Esophagus muscularis mucosa (tissue), 4 donors: ENCODE results near the gene MEG3. TPM values are rescaled to one million over a fixed set of nuclear protein-coding genes. Genes with fewer than 3 reads are reported as not detected.

Experiments
- DNase-seq: peaks from one replicate; pipeline ENCODE4 v3.0.0-alpha.2; 2017; ENCODE audit errors: extremely low spot score
- H3K27ac ChIP-seq, 4 donors: fragments of 200-600 bp; sonication (generic); replicated peaks in 1 of 4; 1 replicate in 3 of 4; 2 replicates in 1 of 4; pipeline ENCODE4 v1.5.1; 2016 to 2019; ENCODE audit warnings: mild to moderate bottlenecking in 1 of 4
- H3K27me3 ChIP-seq, 4 donors: fragments of 200-600 bp; sonication (generic); one replicate each; pipeline versions ENCODE4 v1.5.1 to v1.6.0; 2016 to 2019
- H3K36me3 ChIP-seq, 4 donors: fragments of 200-600 bp; sonication (generic); one replicate each; pipeline ENCODE4 v1.5.1; 2016 to 2019
- H3K4me1 ChIP-seq, 4 donors: fragments of 200-600 bp; sonication (generic); one replicate each; pipeline ENCODE4 v1.5.1; 2016 to 2019
- H3K4me3 ChIP-seq, 4 donors: fragments of 200-600 bp; sonication (generic); 1 replicate in 2 of 4; 2 replicates in 2 of 4; pipeline ENCODE4 v1.5.1; 2016 to 2019; ENCODE audit warnings: mild to moderate bottlenecking in 4 of 4, moderate library complexity in 1 of 4
- H3K9me3 ChIP-seq, 4 donors: fragments of 200-600 bp; sonication (generic); 1 replicate in 3 of 4; 2 replicates in 1 of 4; pipeline ENCODE4 v1.5.1; 2016 to 2019
- CTCF ChIP-seq, 3 experiments: fragments of 200-600 bp in 2 of 3; fragments of 450-650 bp in 1 of 3; sonication (generic) in 2 of 3; IDR thresholded peaks; one replicate each; pipeline ENCODE4 v1.5.1; 2017 to 2019; ENCODE audit warnings: antibody characterized with exemption in 3 of 3, mild to moderate bottlenecking in 2 of 3, moderate library complexity in 1 of 3
- EP300 ChIP-seq: sonication (generic); formaldehyde crosslinking; IDR thresholded peaks from one replicate; pipeline ENCODE4 v1.6.1; 2017; ENCODE audit warnings: antibody characterized with exemption
- POLR2A ChIP-seq: fragments of 450-650 bp; IDR thresholded peaks from one replicate; pipeline ENCODE4 v1.6.1; 2017; ENCODE audit warnings: antibody characterized with exemption, moderate library complexity, mild to moderate bottlenecking, low read depth
- POLR2AphosphoS5 ChIP-seq, 2 donors: sonication (generic); formaldehyde crosslinking; IDR thresholded peaks; one replicate each; pipeline ENCODE4 v1.6.1; 2017; ENCODE audit warnings: antibody characterized with exemption in 2 of 2
- WGBS: methylation state at CpG from one replicate; pipeline ENCODE4 v1.1.5; 2018; 5-methylcytosine and 5-hydroxymethylcytosine counted together
- intact Hi-C: fragments of 100-400 bp; cut with DNase I; formaldehyde crosslinking; loops from one replicate; pipeline ENCODE4 v1.15.1; 2023
- total RNA-seq, 4 donors: library from RNA; depleted of rRNA; stranded (reverse); fragments of >200 nt; gene quantifications; one replicate each; pipeline versions ENCODE4 v1.1.0 to v1.2.1, GENCODE V29; 2016

The MEG3 gene
- total RNA-seq, 4 donors from 2014 or later: 9.4 to 53.2 (median 22.1) TPM

GRCh38 chr14:100837805-100838350 is 12.0 kb downstream of the MEG3 start:
- no peak overlapping the region for H3K27ac ChIP-seq
- WGBS: 78% methylated on average over 8 of the region's 8 CpGs
- no peak overlapping the region for H3K4me3 ChIP-seq
- H3K27me3 ChIP-seq: peaks cover 0 to 16% (median 0%) of the 10 kb centered on the region in 4 donors
- intact Hi-C loops: no loop called here
- no peaks in the 10 kb centered on the region for H3K9me3 ChIP-seq
- H3K4me1 ChIP-seq: peaks cover 0 to 15% (median 11%) of the 10 kb centered on the region in 4 donors
- H3K36me3 ChIP-seq: no peaks in the 10 kb centered on the region
- no peak for DNase-seq
- TF ChIP-seq POLR2AphosphoS5 (IDR thresholded peaks at IDR 0.05): no peak
- no peak for TF ChIP-seq CTCF (IDR thresholded peaks at IDR 0.05)
- no peak for TF ChIP-seq POLR2A
- TF ChIP-seq EP300: no peak

- DNase-seq: no peak
- Histone ChIP-seq H3K36me3 (no peaks in the 10 kb centered on the region), H3K4me3 (no peak overlapping the region), H3K27me3 (peaks cover 0 to 16% (median 0%) of the 10 kb centered on the region in 4 donors), H3K9me3 (no peaks in the 10 kb centered on the region), H3K27ac (no peak overlapping the region), H3K4me1 (peaks cover 0 to 21% (median 18%) of the 10 kb centered on the region in 4 donors)
- intact Hi-C loops: no loop called here
- TF ChIP-seq POLR2A (no peak), CTCF (IDR thresholded peaks at IDR 0.05) (no peak), POLR2AphosphoS5 (IDR thresholded peaks at IDR 0.05) (no peak), EP300 (no peak)
- WGBS: 85% methylated on average over 10 of the region's 14 CpGs
These were observed 12.8 kb downstream of the MEG3 start for GRCh38 chr14:100838493-100839314.

GRCh38 chr14:100839315-100839585 is 13.3 kb downstream of the MEG3 start:
- no peak for DNase-seq
- peaks cover 0 to 21% (median 18%) of the 10 kb centered on the region in 4 donors for H3K4me1 ChIP-seq
- H3K27me3 ChIP-seq: peaks cover 0 to 16% (median 0%) of the 10 kb centered on the region in 4 donors
- intact Hi-C loops: no loop called here
- H3K4me3 ChIP-seq: no peak overlapping the region
- H3K27ac ChIP-seq: no peak overlapping the region
- WGBS: 51% methylated on average over 4 of the region's 4 CpGs
- TF ChIP-seq POLR2AphosphoS5 (IDR thresholded peaks at IDR 0.05) (no peak), CTCF (IDR thresholded peaks at IDR 0.05) (no peak), EP300 (no peak), POLR2A (no peak)
- H3K9me3 ChIP-seq: no peaks in the 10 kb centered on the region
- H3K36me3 ChIP-seq: no peaks in the 10 kb centered on the region

GRCh38 chr14:100839681-100840111 is 13.8 kb downstream of the MEG3 start:
- Histone ChIP-seq H3K27me3 (peaks cover 0 to 16% (median 0%) of the 10 kb centered on the region in 4 donors), H3K4me3 (no peak overlapping the region), H3K4me1 (peaks cover 0 to 21% (median 18%) of the 10 kb centered on the region in 4 donors), H3K9me3 (no peaks in the 10 kb centered on the region), H3K27ac (no peak overlapping the region), H3K36me3 (no peaks in the 10 kb centered on the region)
- WGBS: 77% methylated on average over 9 of the region's 14 CpGs
- intact Hi-C loops: no loop called here
- DNase-seq: no peak
- TF ChIP-seq CTCF (IDR thresholded peaks at IDR 0.05) (no peak), EP300 (no peak), POLR2A (no peak), POLR2AphosphoS5 (IDR thresholded peaks at IDR 0.05) (no peak)
